Subcutaneous abdominal adipose tissue (tissue), 5 donors: Measurements from ENCODE around the gene STAB1.

Experiments
- H3K27ac ChIP-seq: one replicate; pipeline ENCODE4 v1.7.0; 2013; ENCODE audit warnings: low read depth, mild to moderate bottlenecking, inconsistent platforms, low read length, moderate library complexity
- H3K27me3 ChIP-seq, 5 donors: one replicate each; pipeline ENCODE4 v1.7.0; 2013; ENCODE audit warnings: low read length in 5 of 5, inconsistent platforms in 1 of 5; ENCODE audit not compliant: control insufficient read depth in 5 of 5, insufficient read depth in 4 of 5
- H3K36me3 ChIP-seq, 5 donors: one replicate each; pipeline ENCODE4 v1.7.0; 2013; ENCODE audit warnings: low read length in 5 of 5; ENCODE audit not compliant: control insufficient read depth in 5 of 5, insufficient read depth in 5 of 5
- H3K4me1 ChIP-seq, 5 donors: one replicate each; pipeline ENCODE4 v1.7.0; 2013; ENCODE audit warnings: low read length in 5 of 5, mild to moderate bottlenecking in 3 of 5, moderate library complexity in 1 of 5; ENCODE audit not compliant: control insufficient read depth in 5 of 5, insufficient read depth in 5 of 5
- H3K4me3 ChIP-seq, 5 donors: one replicate each; pipeline ENCODE4 v1.7.0; 2013; ENCODE audit warnings: low read length in 5 of 5, low read depth in 1 of 5
- H3K9ac ChIP-seq, 5 donors: one replicate each; pipeline ENCODE4 v1.7.0; 2013; ENCODE audit warnings: low read length in 5 of 5, mild to moderate bottlenecking in 4 of 5, moderate library complexity in 3 of 5
- H3K9me3 ChIP-seq, 5 donors: one replicate each; pipeline ENCODE4 v1.7.0; 2013; ENCODE audit warnings: low read length in 5 of 5; ENCODE audit not compliant: control insufficient read depth in 5 of 5
- donor health status: healthy.
- donor health status: healthy.
- donor health status: healthy.
- donor health status: healthy.
- donor health status: healthy.

Gene STAB1

GRCh38 chr3:52517796-52518722 lies 22.9 kb downstream of the STAB1 start:
- H3K36me3 ChIP-seq: peaks cover 0 to 96% (median 68%) of the 10 kb centered on the region in 5 donors
- no peaks in the 10 kb centered on the region for H3K27me3 ChIP-seq
- no peaks in the 10 kb centered on the region for H3K9me3 ChIP-seq
- peak overlapping the region in 1 of 5 donors; percentile 39 for H3K9ac ChIP-seq
- peaks cover 0 to 4% (median 2%) of the 10 kb centered on the region in 5 donors for H3K4me1 ChIP-seq
- peak overlapping the region in 2 of 5 donors; percentile 12 to 22 for H3K4me3 ChIP-seq
- H3K27ac ChIP-seq: no peak overlapping the region

DNA sequence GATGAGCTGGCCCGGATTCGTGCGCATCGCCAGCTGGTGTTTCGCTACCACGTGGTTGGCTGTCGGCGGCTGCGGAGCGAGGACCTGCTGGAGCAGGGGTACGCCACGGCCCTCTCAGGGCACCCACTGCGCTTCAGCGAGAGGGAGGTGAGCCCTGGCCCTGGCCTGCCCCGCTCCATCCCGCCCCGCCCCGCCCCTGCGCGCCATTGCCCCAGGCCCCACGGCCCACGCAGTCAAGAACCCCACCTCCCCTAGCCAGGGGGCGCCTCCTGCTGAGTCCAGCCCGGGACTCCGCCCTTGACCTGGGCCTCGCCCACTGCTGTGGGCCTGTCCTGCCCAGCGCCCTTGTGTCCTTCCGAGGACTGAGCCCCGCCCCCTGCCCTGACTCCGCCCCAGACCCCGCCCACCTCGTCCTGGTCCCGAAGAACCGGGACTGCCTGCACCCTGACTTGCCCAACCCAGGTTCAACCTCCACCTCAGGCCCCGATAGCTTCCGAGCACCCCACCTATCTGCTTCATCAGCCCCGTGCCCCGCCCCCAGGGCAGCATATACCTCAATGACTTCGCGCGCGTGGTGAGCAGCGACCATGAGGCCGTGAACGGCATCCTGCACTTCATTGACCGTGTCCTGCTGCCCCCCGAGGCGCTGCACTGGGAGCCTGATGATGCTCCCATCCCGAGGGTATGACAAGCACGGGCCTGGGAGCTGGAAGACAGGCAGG lies 23.7 kb downstream of the STAB1 start:
- H3K4me3 ChIP-seq: peak overlapping the region in 2 of 5 donors; percentile 12 to 22
- H3K9me3 ChIP-seq: no peaks in the 10 kb centered on the region
- H3K27me3 ChIP-seq: no peaks in the 10 kb centered on the region
- H3K36me3 ChIP-seq: peaks cover 0 to 96% (median 71%) of the 10 kb centered on the region in 5 donors
- H3K27ac ChIP-seq: no peak overlapping the region
- H3K9ac ChIP-seq: no peak overlapping the region
- H3K4me1 ChIP-seq: peaks cover 0 to 4% (median 2%) of the 10 kb centered on the region in 5 donors

DNA sequence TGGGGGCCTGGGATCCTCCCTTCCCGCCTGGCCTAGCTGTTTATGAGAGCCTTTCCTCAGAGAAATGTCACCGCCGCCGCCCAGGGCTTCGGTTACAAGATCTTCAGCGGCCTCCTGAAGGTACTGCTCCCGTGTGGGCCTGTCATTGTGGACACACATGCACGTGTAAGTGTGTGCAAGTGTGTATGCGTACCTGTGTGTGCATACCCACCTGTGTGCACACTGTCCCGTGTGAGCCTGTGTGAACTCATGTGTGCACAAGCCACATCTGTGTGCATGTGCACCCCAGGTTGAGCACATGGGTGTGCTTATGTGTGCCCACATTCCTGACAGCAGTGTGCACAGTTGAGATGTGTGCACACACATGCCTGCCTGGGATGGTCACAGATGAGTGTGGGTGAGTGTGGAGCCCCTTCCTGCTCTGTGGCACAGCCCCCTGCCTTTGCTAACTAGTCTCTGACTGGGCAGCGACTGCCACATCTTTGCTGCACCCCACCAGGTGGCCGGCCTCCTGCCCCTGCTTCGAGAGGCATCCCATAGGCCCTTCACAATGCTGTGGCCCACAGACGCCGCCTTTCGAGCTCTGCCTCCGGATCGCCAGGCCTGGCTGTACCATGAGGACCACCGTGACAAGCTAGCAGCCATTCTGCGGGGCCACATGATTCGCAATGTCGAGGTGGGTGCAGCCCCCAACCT lies 24.5 kb downstream of the STAB1 start:
- H3K27ac ChIP-seq: no peak overlapping the region
- H3K27me3 ChIP-seq: no peaks in the 10 kb centered on the region
- H3K4me3 ChIP-seq: no peak overlapping the region
- H3K36me3 ChIP-seq: peaks cover 0 to 96% (median 71%) of the 10 kb centered on the region in 5 donors
- no peak overlapping the region for H3K9ac ChIP-seq
- peaks cover 0 to 9% (median 6%) of the 10 kb centered on the region in 5 donors for H3K4me1 ChIP-seq
- H3K9me3 ChIP-seq: no peaks in the 10 kb centered on the region

DNA sequence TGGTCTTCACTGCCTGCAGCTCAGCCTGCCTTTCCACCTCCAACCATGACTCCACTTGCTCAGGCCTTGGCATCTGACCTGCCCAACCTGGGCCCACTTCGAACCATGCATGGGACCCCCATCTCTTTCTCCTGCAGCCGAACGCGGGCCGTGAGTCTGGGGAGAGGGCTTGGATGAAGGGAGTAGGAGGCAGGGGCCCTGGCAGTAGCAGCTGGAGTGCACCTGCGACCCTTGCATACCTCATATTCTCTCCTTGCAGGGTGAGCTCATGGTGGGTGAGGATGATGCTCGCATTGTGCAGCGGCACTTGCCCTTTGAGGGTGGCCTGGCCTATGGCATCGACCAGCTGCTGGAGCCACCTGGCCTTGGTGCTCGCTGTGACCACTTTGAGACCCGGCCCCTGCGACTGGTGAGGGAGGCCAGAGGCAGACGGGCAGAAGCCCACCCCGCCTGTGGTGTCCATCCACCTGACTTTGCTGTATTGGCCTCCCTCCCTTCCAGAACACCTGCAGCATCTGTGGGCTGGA lies 25.1 kb downstream of the STAB1 start:
- H3K9me3 ChIP-seq: no peaks in the 10 kb centered on the region
- H3K27ac ChIP-seq: no peak overlapping the region
- no peak overlapping the region for H3K9ac ChIP-seq
- peaks cover 0 to 94% (median 66%) of the 10 kb centered on the region in 5 donors for H3K36me3 ChIP-seq
- H3K27me3 ChIP-seq: no peaks in the 10 kb centered on the region
- peaks cover 2 to 16% (median 10%) of the 10 kb centered on the region in 5 donors for H3K4me1 ChIP-seq
- no peak overlapping the region for H3K4me3 ChIP-seq

GRCh38 chr3:52520716-52521487 lies 25.8 kb downstream of the STAB1 start:
- H3K4me3 ChIP-seq: no peak overlapping the region
- H3K27me3 ChIP-seq: no peaks in the 10 kb centered on the region
- H3K4me1 ChIP-seq: peaks cover 4 to 22% (median 13%) of the 10 kb centered on the region in 5 donors
- no peaks in the 10 kb centered on the region for H3K9me3 ChIP-seq
- peaks cover 0 to 94% (median 62%) of the 10 kb centered on the region in 5 donors for H3K36me3 ChIP-seq
- H3K9ac ChIP-seq: no peak overlapping the region
- no peak overlapping the region for H3K27ac ChIP-seq

DNA sequence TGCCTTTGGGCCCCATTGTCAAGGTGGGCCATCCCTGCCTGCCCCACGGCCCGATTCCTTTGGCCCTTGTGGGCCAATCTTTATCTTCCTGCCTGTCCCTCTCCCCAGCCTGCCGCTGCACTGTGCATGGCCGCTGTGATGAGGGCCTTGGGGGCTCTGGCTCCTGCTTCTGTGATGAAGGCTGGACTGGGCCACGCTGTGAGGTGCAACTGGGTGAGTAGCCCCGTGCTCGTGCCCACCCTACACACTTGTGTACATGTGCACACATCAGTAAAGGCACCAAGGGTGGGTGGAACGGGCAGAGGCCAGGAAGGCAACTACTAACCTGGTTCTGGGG lies 26.3 kb downstream of the STAB1 start:
- H3K4me1 ChIP-seq: peaks cover 4 to 26% (median 13%) of the 10 kb centered on the region in 5 donors
- no peaks in the 10 kb centered on the region for H3K27me3 ChIP-seq
- H3K27ac ChIP-seq: no peak overlapping the region
- no peaks in the 10 kb centered on the region for H3K9me3 ChIP-seq
- no peak overlapping the region for H3K4me3 ChIP-seq
- H3K36me3 ChIP-seq: peaks cover 0 to 94% (median 59%) of the 10 kb centered on the region in 5 donors
- no peak overlapping the region for H3K9ac ChIP-seq

- H3K27ac ChIP-seq: no peak overlapping the region
- H3K9ac ChIP-seq: no peak overlapping the region
- no peaks in the 10 kb centered on the region for H3K27me3 ChIP-seq
- H3K36me3 ChIP-seq: peaks cover 0 to 92% (median 59%) of the 10 kb centered on the region in 5 donors
- no peak overlapping the region for H3K4me3 ChIP-seq
- no peaks in the 10 kb centered on the region for H3K9me3 ChIP-seq
- peaks cover 6 to 30% (median 16%) of the 10 kb centered on the region in 5 donors for H3K4me1 ChIP-seq
These were observed 26.9 kb downstream of the STAB1 start for GRCh38 chr3:52521881-52522650.

DNA sequence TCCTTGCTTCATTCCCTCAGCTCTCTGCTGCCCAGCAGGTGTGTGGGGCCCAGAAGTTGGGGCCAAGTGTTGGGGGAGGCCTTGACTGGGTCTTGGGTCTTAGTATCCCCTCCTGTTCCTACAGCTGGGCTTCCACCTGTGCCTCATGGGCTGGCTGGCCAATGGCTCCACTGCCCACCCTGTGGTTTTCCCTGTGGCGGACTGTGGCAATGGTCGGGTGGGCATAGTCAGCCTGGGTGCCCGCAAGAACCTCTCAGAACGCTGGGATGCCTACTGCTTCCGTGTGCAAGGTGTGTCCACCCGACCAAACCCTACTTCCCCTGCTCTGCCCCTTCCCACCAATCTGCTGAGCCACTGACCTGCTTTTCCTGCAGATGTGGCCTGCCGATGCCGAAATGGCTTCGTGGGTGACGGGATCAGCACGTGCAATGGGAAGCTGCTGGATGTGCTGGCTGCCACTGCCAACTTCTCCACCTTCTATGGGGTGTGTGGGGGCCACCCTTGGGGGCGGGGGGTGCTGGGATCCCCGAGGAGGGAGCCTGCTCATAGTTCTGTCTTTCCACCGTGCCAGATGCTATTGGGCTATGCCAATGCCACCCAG lies 27.6 kb downstream of the STAB1 start:
- H3K27ac ChIP-seq: no peak overlapping the region
- no peaks in the 10 kb centered on the region for H3K9me3 ChIP-seq
- no peak overlapping the region for H3K4me3 ChIP-seq
- no peak overlapping the region for H3K9ac ChIP-seq
- peaks cover 0 to 92% (median 60%) of the 10 kb centered on the region in 5 donors for H3K36me3 ChIP-seq
- H3K27me3 ChIP-seq: no peaks in the 10 kb centered on the region
- H3K4me1 ChIP-seq: peaks cover 6 to 32% (median 16%) of the 10 kb centered on the region in 5 donors
